Heart left ventricle (tissue), 16 donors: ENCODE data around the gene PBLD. TPM values are rescaled to one million over a fixed set of nuclear protein-coding genes. Genes with fewer than 3 reads are reported as not detected.

Source experiments
- ATAC-seq, 4 donors: fragments of 200-7000 bp; cut with Tn5 transposase; one replicate each; pipeline ENCODE4 v1.9.1; 2020 to 2022; ENCODE audit warnings: moderate library complexity in 4 of 4, mild to moderate bottlenecking in 3 of 4, moderate number of reproducible peaks in 1 of 4
- DNase-seq, 5 donors: peaks; one replicate each; pipeline ENCODE4 v3.0.0-alpha.2; 2020
- H3K27ac ChIP-seq, 12 donors: fragments of 200-600 bp; sonication (generic) in 4 of 12; one replicate each; pipeline versions ENCODE4 v1.5.0 to v1.8.0; 2016 to 2022; ENCODE audit warnings: mild to moderate bottlenecking in 2 of 12
- H3K27me3 ChIP-seq, 9 donors: fragments of 200-600 bp; sonication (generic) in 2 of 9; one replicate each; pipeline versions ENCODE4 v1.5.1 to v1.8.0; 2016 to 2022; ENCODE audit warnings: mild to moderate bottlenecking in 3 of 9
- H3K36me3 ChIP-seq, 9 donors: fragments of 200-600 bp; sonication (generic) in 2 of 9; one replicate each; pipeline versions ENCODE4 v1.5.0 to v1.8.0; 2018 to 2022; ENCODE audit warnings: mild to moderate bottlenecking in 2 of 9
- H3K4me1 ChIP-seq, 12 donors: fragments of 200-600 bp; sonication (generic) in 4 of 12; one replicate each; pipeline versions ENCODE4 v1.5.0 to v1.8.0; 2016 to 2022; ENCODE audit warnings: mild to moderate bottlenecking in 3 of 12
- H3K4me3 ChIP-seq, 12 donors: fragments of 200-600 bp; sonication (generic) in 4 of 12; one replicate each; pipeline versions ENCODE4 v1.5.0 to v1.8.0; 2017 to 2022; ENCODE audit warnings: mild to moderate bottlenecking in 9 of 12, moderate library complexity in 4 of 12
- H3K9me3 ChIP-seq, 12 donors: fragments of 200-600 bp; sonication (generic) in 4 of 12; one replicate each; pipeline versions ENCODE4 v1.5.0 to v1.8.0; 2016 to 2022; ENCODE audit warnings: mild to moderate bottlenecking in 1 of 12
- CTCF ChIP-seq, 12 donors: fragments of 200-600 bp; sonication (generic) in 4 of 12; IDR thresholded peaks; one replicate each; pipeline versions ENCODE4 v1.5.0 to v1.8.0; 2018 to 2022; ENCODE audit warnings: antibody characterized with exemption in 12 of 12, mild to moderate bottlenecking in 5 of 12
- POLR2A ChIP-seq, 2 donors: fragments of 450-650 bp; IDR thresholded peaks; one replicate each; pipeline ENCODE4 v1.6.1; 2017; ENCODE audit warnings: antibody characterized with exemption in 2 of 2, mild to moderate bottlenecking in 2 of 2, moderate library complexity in 2 of 2
- WGBS, 4 donors: extraction: QIAGEN DNeasy Blood & Tissue Kit in 2 of 4; methylation state at CpG; one replicate each; pipeline versions ENCODE4 v1.1.5 to v1.1.7; 2013 to 2018; 5-methylcytosine and 5-hydroxymethylcytosine counted together
- intact Hi-C, 10 donors: fragments of 100-400 bp; cut with DNase I; formaldehyde crosslinking; loops; one replicate each; pipeline versions ENCODE4 v1.11.1 to v1.14.2; 2022
- polyA plus RNA-seq, 2 donors: library from polyadenylated mRNA; stranded (reverse); fragments of 200-250 nt; gene quantifications; one replicate each; pipeline ENCODE4 v1.2.3, GENCODE V29; 2013
- total RNA-seq, 9 donors: library from RNA; depleted of rRNA in 2 of 9; stranded (reverse); fragments of >200 nt in 2 of 9; fragmentation: NEBNext Ultra II Directional in 3 of 9; extraction: Animal tissue kit (Norgen Biotek cat#: 25700) in 3 of 9; gene quantifications; one replicate each; pipeline versions ENCODE4 v1.1.0 to v1.2.4, GENCODE V29; 2016 to 2023
- donor health status: ischemic (EF 13 %, LVEDD 7.1; RV severe dilation, severe dysfunction).
- donor health status: healthy with polysubstance abuse.
- donor health status: DM: no; HTN: yes; CAD: no.
- donor health status: DM: no; HTN: no; CAD: no.
- donor health status: ischemic (EF 25% LVEDD 6.9; RV normal size, moderate dysfunction).
- donor health status: ischemic (EF 25% LVEDD 5.7; RV mildly dilated, moderate dysfunction).
- donor health status: healthy.
- donor health status: DM: yes; HTN: yes; CAD: no.
- donor health status: ischemic (EF 35%, LVEDD 5.7; RV mildly dilated, moderate dysfunction).
- donor health status: nonischemic (EF 11% LVEDD 7.7; RV severe dilation, severe dysfunction).
- donor health status: DM: yes; HTN: yes; CAD: no.
- donor health status: PGD.
- donor health status: ischemic (EF 29% LVEDD 5.4; RV normal size, mild dysfunction).
- donor health status: nonischemic (EF 23%, LVEDD 6.1; RV moderate dilation, normal function).

PBLD gene
- total and polyA plus RNA-seq, 11 donors, result 1.4 to 9.4 (median 5.7) TPM

GRCh38 chr10:68276224-68276623 lies 56.5 kb downstream of the PBLD start:
- DNase-seq (no peak), ATAC-seq (no peak)
- intact Hi-C loops, result no loop called here
- Histone ChIP-seq H3K4me3 (no peak overlapping the region), H3K9me3 (peaks cover 0 to 9% (median 0%) of the 10 kb centered on the region in 12 donors), H3K4me1 (peaks cover 0 to 4% (median 0%) of the 10 kb centered on the region in 12 donors), H3K27me3 (no peaks in the 10 kb centered on the region), H3K36me3 (no peaks in the 10 kb centered on the region), H3K27ac (no peak overlapping the region)
- TF ChIP-seq POLR2A (IDR thresholded peaks at IDR 0.05), result no peak
- TF ChIP-seq CTCF (IDR thresholded peaks at IDR 0.05), result no peak

GRCh38 chr10:68275600-68276126 lies 57.1 kb downstream of the PBLD start:
- no peak for ATAC-seq
- intact Hi-C loops, result no loop called here
- no peak overlapping the region for H3K27ac ChIP-seq
- no peaks in the 10 kb centered on the region for H3K36me3 ChIP-seq
- peaks cover 0 to 9% (median 0%) of the 10 kb centered on the region in 12 donors for H3K9me3 ChIP-seq
- TF ChIP-seq POLR2A (IDR thresholded peaks at IDR 0.05) (no peak), CTCF (IDR thresholded peaks at IDR 0.05) (no peak)
- H3K4me1 ChIP-seq, result peaks cover 0 to 6% (median 0%) of the 10 kb centered on the region in 12 donors
- H3K4me3 ChIP-seq, result no peak overlapping the region
- H3K27me3 ChIP-seq, result no peaks in the 10 kb centered on the region
- WGBS, 4 donors, result 91 to 99% (median 95%) methylated on average over 2 of the region's 2 CpGs
- no peak for DNase-seq

GRCh38 chr10:68272833-68273232 lies 59.9 kb downstream of the PBLD start:
- DNase-seq, result no peak
- TF ChIP-seq POLR2A (IDR thresholded peaks at IDR 0.05) (no peak), CTCF (IDR thresholded peaks at IDR 0.05) (no peak)
- H3K27ac ChIP-seq, result no peak overlapping the region
- H3K4me1 ChIP-seq, result peaks cover 0 to 6% (median 0%) of the 10 kb centered on the region in 12 donors
- H3K27me3 ChIP-seq, result no peaks in the 10 kb centered on the region
- H3K36me3 ChIP-seq, result no peaks in the 10 kb centered on the region
- ATAC-seq, result no peak
- H3K9me3 ChIP-seq, result peaks cover 0 to 7% (median 0%) of the 10 kb centered on the region in 12 donors
- intact Hi-C loops, result no loop called here
- H3K4me3 ChIP-seq, result no peak overlapping the region

GRCh38 chr10:68271196-68271882 lies 61.4 kb downstream of the PBLD start:
- Histone ChIP-seq H3K36me3 (no peaks in the 10 kb centered on the region), H3K27me3 (no peaks in the 10 kb centered on the region), H3K4me1 (peaks cover 0 to 6% (median 0%) of the 10 kb centered on the region in 12 donors), H3K4me3 (no peak overlapping the region), H3K9me3 (no peaks in the 10 kb centered on the region), H3K27ac (no peak overlapping the region)
- WGBS, 4 donors, result 57 to 68% (median 61%) methylated on average over 7 of the region's 7 CpGs
- ATAC-seq (peak in 3 of 4 donors; percentile 56 to 93 (median 81)), DNase-seq (peak in 2 of 5 donors; percentile 34 to 57)
- no peak for TF ChIP-seq CTCF (IDR thresholded peaks at IDR 0.05)
- TF ChIP-seq POLR2A (IDR thresholded peaks at IDR 0.05), result no peak
- intact Hi-C loops, result no loop called here
